Ovary (tissue), 9 donors: ENCODE data around the gene WNT9A. TPM values are rescaled to one million over a fixed set of nuclear protein-coding genes. Genes with fewer than 3 reads are reported as not detected.

Experiments
- DNase-seq, 5 donors: peaks; one replicate each; pipeline ENCODE4 v3.0.0-alpha.2; 2019 to 2020
- H3K27ac ChIP-seq, 2 donors: fragments of 200-600 bp; one replicate each; pipeline versions ENCODE4 v1.5.1 to v1.8.0; 2019 to 2022
- H3K27me3 ChIP-seq: fragments of 200-600 bp; one replicate; pipeline ENCODE4 v1.8.0; 2022
- H3K36me3 ChIP-seq: fragments of 200-600 bp; sonication (generic); one replicate; pipeline ENCODE4 v1.5.1; 2019
- H3K4me1 ChIP-seq: one replicate; pipeline ENCODE4 v1.8.1; 2013; ENCODE audit warnings: mild to moderate bottlenecking, moderate library complexity; ENCODE audit not compliant: insufficient read depth
- H3K4me3 ChIP-seq: fragments of 200-600 bp; sonication (generic); one replicate; pipeline ENCODE4 v1.5.1; 2017
- H3K9me3 ChIP-seq, 2 donors: fragments of 200-600 bp in 1 of 2; sonication (generic) in 1 of 2; one replicate each; pipeline versions ENCODE4 v1.5.1 to v1.8.1; 2013 to 2019; ENCODE audit warnings: mild to moderate bottlenecking in 1 of 2, moderate library complexity in 1 of 2
- EP300 ChIP-seq: sonication (generic); formaldehyde crosslinking; IDR thresholded peaks from one replicate; pipeline ENCODE4 v1.6.1; 2017; ENCODE audit warnings: antibody characterized with exemption
- POLR2A ChIP-seq: fragments of 450-650 bp; IDR thresholded peaks from one replicate; pipeline ENCODE4 v1.6.1; 2017; ENCODE audit warnings: antibody characterized with exemption, mild to moderate bottlenecking, moderate library complexity
- WGBS, 3 donors: extraction: QIAGEN DNeasy Blood & Tissue Kit in 1 of 3; methylation state at CpG; one replicate each; pipeline versions ENCODE4 v1.1.5 to v1.1.7; 2013 to 2017; 5-methylcytosine and 5-hydroxymethylcytosine counted together
- intact Hi-C, 4 donors: fragments of 100-400 bp; cut with DNase I; formaldehyde crosslinking; loops; one replicate each; pipeline versions ENCODE4 v1.11.0 to v1.15.1; 2022 to 2023
- polyA plus RNA-seq, 2 donors: library from polyadenylated mRNA; stranded (reverse); fragments of 200-250 nt in 1 of 2; fragments of 350-450 nt in 1 of 2; fragmentation: Illumina TruSeq in 1 of 2; extraction: RNeasy Lipid Tissue Mini Kit (QIAGEN cat#74804) in 1 of 2; gene quantifications; one replicate each; pipeline ENCODE4 v1.2.3, GENCODE V29; 2013 to 2014
- total RNA-seq, 7 donors: library from RNA; depleted of rRNA in 2 of 7; stranded (reverse); fragments of >200 nt in 2 of 7; fragmentation: NEBNext Ultra II Directional in 3 of 7; extraction: Animal tissue kit (Norgen Biotek cat#: 25700) in 3 of 7; gene quantifications; one replicate each; pipeline versions ENCODE4 v1.1.0 to v1.2.4, GENCODE V29; 2016 to 2023
- TF ChIP-seq, protein P1 (sequence below), 3 donors: fragments of 450-650 bp in 2 of 3; fragments of 200-600 bp in 1 of 3; IDR thresholded peaks; one replicate each; pipeline versions ENCODE4 v1.5.1 to v1.8.0; 2016 to 2022; ENCODE audit warnings: antibody characterized with exemption in 3 of 3, mild to moderate bottlenecking in 1 of 3
- donor health status: DM: no; HTN: no; CAD: no; lungs with moderate emphysema.
- donor health status: DM: no; HTN: no; CAD: no.
- donor health status: Bipolar disorder and iron deficiency.
- donor health status: DM: yes; HTN: yes; CAD: no.
- donor health status: DM: no; HTN: no; CAD: no.
- donor health status: DM: yes; HTN: yes; CAD: no.

The WNT9A gene
- total and polyA plus RNA-seq, 9 donors = 1.1 to 15.9 (median 9.8) TPM

DNA sequence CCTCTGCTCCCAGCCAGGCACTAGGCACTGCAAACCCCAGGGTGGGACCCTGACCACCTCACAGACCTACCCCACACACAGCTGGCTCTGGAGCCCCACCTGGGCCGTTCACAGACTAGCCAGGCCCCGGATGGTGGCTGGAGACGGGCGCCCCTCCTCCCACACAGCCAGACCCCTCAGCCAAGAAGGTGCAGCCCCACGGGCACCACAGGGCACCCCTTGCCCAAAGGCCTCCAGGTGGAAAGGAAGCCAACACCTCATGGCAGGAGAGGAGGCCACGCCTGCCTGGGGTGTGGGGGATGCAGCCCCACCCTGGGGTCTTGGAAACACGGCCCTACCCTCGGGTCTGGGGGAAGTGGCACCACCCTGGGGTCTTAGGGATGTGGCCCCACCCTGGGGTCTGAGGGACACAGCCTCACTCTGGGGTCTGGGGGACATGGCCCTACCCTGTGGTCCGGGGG lies 44.6 kb downstream of the WNT9A start:
- H3K36me3 ChIP-seq = no peaks in the 10 kb centered on the region
- peak in 1 of 5 donors; percentile 13 for DNase-seq
- 87 to 94% (median 93%) methylated on average over 8 to 9 of the region's 9 CpGs for WGBS, 3 donors
- intact Hi-C loops = no loop called here
- H3K4me1 ChIP-seq = no peaks in the 10 kb centered on the region
- no peak overlapping the region for H3K4me3 ChIP-seq
- H3K27ac ChIP-seq = no peak overlapping the region
- H3K9me3 ChIP-seq = no peaks in the 10 kb centered on the region
- no peaks in the 10 kb centered on the region for H3K27me3 ChIP-seq
- no peak for TF ChIP-seq POLR2A
- TF ChIP-seq, protein P1, sequence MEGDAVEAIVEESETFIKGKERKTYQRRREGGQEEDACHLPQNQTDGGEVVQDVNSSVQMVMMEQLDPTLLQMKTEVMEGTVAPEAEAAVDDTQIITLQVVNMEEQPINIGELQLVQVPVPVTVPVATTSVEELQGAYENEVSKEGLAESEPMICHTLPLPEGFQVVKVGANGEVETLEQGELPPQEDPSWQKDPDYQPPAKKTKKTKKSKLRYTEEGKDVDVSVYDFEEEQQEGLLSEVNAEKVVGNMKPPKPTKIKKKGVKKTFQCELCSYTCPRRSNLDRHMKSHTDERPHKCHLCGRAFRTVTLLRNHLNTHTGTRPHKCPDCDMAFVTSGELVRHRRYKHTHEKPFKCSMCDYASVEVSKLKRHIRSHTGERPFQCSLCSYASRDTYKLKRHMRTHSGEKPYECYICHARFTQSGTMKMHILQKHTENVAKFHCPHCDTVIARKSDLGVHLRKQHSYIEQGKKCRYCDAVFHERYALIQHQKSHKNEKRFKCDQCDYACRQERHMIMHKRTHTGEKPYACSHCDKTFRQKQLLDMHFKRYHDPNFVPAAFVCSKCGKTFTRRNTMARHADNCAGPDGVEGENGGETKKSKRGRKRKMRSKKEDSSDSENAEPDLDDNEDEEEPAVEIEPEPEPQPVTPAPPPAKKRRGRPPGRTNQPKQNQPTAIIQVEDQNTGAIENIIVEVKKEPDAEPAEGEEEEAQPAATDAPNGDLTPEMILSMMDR (IDR thresholded peaks at IDR 0.05) = no peak
- no peak for TF ChIP-seq EP300

DNA sequence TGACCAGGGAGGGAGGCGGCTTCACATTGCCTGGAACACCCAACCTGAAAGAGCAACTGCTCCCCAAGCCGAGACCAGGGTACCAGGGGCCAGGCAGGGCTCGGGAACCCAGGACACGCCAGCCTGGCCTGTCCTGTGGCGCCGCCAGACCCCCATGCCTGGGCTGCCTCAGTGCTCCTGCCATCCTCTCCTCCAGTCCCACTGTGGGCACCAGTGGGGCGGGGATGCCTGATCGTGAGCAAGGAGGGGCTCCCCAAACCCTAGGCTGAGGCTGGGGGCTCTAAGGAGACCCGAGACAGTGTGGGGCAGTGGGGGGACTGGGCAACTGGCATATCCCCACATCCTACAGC lies 45.1 kb downstream of the WNT9A start:
- Histone ChIP-seq H3K9me3 (no peaks in the 10 kb centered on the region), H3K27me3 (no peaks in the 10 kb centered on the region), H3K4me3 (no peak overlapping the region), H3K36me3 (no peaks in the 10 kb centered on the region), H3K4me1 (no peaks in the 10 kb centered on the region), H3K27ac (no peak overlapping the region)
- TF ChIP-seq, protein P1 (IDR thresholded peaks at IDR 0.05) = no peak
- TF ChIP-seq EP300 = no peak
- TF ChIP-seq POLR2A = no peak
- intact Hi-C loops = no loop called here
- no peak for DNase-seq
- 89 to 94% (median 92%) methylated on average over 7 to 9 of the region's 9 CpGs for WGBS, 3 donors

DNA sequence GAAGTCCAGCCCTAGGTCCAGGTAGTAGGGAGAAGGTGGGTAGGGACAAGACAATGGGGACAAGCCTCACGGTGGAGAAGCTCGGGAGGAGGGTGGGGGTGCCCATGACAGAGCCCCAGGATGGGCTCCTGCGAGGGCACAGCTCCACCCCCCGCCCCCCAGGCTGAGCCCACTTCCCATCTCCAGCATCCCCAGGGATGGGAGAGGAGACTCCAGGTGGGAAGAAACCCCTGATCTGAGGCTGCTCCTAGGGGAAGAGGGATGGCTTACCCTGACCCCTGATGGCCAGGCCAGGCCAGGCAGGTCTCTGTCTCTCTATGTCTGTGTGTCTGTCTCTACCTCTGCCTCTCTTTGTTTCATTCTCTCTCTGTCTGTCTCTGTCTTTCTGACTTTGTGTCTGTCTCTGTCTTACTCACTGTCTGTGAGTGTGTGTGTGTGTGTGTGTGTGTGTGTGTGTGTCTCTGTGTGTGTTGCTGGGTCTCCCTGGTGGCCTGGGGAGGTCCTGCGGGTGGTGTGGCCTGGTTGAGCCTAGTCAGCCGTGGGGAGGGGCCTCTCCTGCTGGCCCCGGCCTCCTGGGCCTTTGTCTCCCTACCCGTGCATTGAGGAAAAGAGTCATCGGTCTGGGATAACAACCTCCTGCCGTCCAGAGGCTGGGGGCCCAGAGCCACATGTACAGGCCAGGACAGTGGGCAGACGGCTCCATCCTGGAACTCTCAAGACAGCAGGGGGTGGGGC lies 45.7 kb downstream of the WNT9A start:
- peak in 2 of 5 donors; percentile 17 to 33 for DNase-seq
- TF ChIP-seq, protein P1 (IDR thresholded peaks at IDR 0.05) = no peak
- no peak for TF ChIP-seq EP300
- WGBS, 3 donors = 72 to 80% (median 79%) methylated on average over 11 of the region's 11 CpGs

GRCh38 chr1:227901239-227901905 lies 46.4 kb downstream of the WNT9A start:
- H3K36me3 ChIP-seq = no peaks in the 10 kb centered on the region
- no peaks in the 10 kb centered on the region for H3K27me3 ChIP-seq
- whole genome bisulfite sequencing, 3 donors = 88 to 92% (median 89%) methylated on average over 13 of the region's 13 CpGs
- TF ChIP-seq, protein P1 (IDR thresholded peaks at IDR 0.05) = no peak
- intact Hi-C loops = no loop called here
- H3K4me3 ChIP-seq = no peak overlapping the region
- H3K4me1 ChIP-seq = no peaks in the 10 kb centered on the region
- no peak overlapping the region for H3K27ac ChIP-seq
- no peaks in the 10 kb centered on the region for H3K9me3 ChIP-seq
- DNase-seq = peak in 2 of 5 donors; percentile 18 to 28

More for the DNA sequence above, 45.7 kb downstream of the WNT9A start:
- H3K27me3 ChIP-seq = no peaks in the 10 kb centered on the region
- intact Hi-C loops = no loop called here
- H3K9me3 ChIP-seq = no peaks in the 10 kb centered on the region
- no peaks in the 10 kb centered on the region for H3K4me1 ChIP-seq
- H3K36me3 ChIP-seq = no peaks in the 10 kb centered on the region
- H3K27ac ChIP-seq = no peak overlapping the region
- H3K4me3 ChIP-seq = no peak overlapping the region
